Omental fat pad (tissue), 4 donors: ENCODE results near the gene MOV10L1. TPM values are rescaled to one million over a fixed set of nuclear protein-coding genes. Genes with fewer than 3 reads are reported as not detected.

Experiments used
- ATAC-seq: fragments of 150-250 bp; one replicate; pipeline ENCODE4 v1.9.1; 2016; ENCODE audit warnings: mild to moderate bottlenecking, moderate library complexity; ENCODE audit not compliant: low FRiP score
- DNase-seq: peaks from one replicate; pipeline ENCODE4 v3.0.0-alpha.2; 2019; ENCODE audit warnings: low spot score
- total RNA-seq, 4 donors: library from RNA; depleted of rRNA; stranded (reverse); fragments of >200 nt; gene quantifications; one replicate each; pipeline ENCODE4 v1.1.0, GENCODE V29; 2016
- TF ChIP-seq, protein P1 (sequence below), 3 donors: fragments of 450-650 bp; IDR thresholded peaks; one replicate each; pipeline ENCODE4 v1.5.1; 2016 to 2017; ENCODE audit warnings: antibody characterized with exemption in 3 of 3, mild to moderate bottlenecking in 3 of 3, moderate library complexity in 2 of 3

MOV10L1 gene
- total RNA-seq: 1 to 10 TPM in 2 of 4 donors, under 1 TPM in 2; 0.36 to 2.5 (median 0.97) TPM

GRCh38 chr22:50089682-50090411 lies at the start of gene MOV10L1:
MOV10L1 (plus strand) TSS chr22:50090006; CDS start chr22:50090089, 83 bp downstream.
- DNase-seq (no peak), ATAC-seq (no peak)
- TF ChIP-seq, protein P1, sequence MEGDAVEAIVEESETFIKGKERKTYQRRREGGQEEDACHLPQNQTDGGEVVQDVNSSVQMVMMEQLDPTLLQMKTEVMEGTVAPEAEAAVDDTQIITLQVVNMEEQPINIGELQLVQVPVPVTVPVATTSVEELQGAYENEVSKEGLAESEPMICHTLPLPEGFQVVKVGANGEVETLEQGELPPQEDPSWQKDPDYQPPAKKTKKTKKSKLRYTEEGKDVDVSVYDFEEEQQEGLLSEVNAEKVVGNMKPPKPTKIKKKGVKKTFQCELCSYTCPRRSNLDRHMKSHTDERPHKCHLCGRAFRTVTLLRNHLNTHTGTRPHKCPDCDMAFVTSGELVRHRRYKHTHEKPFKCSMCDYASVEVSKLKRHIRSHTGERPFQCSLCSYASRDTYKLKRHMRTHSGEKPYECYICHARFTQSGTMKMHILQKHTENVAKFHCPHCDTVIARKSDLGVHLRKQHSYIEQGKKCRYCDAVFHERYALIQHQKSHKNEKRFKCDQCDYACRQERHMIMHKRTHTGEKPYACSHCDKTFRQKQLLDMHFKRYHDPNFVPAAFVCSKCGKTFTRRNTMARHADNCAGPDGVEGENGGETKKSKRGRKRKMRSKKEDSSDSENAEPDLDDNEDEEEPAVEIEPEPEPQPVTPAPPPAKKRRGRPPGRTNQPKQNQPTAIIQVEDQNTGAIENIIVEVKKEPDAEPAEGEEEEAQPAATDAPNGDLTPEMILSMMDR (IDR thresholded peaks at IDR 0.05): no peak

DNA sequence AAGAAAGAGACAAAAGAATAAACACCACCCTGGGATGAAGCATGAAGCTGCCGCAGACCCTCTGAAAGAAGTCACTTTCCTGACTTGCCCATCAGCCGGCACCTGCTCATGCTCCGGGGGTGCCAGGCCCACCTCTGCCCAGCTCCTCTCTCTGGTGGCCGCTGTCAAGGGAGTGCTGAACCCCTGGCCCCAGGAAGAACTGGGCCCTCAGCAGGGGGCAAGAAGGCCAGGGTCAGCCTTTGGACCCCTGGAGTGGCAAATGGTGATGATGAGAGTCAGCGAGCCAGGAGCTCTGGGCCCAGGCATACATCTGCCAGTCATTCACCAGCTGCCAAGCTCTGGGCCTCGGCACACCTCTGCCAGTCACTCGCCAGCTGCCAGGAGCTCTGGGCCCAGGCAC lies 49.1 kb upstream of the MOV10L1 start:
- DNase-seq (no peak), ATAC-seq (no peak)
- TF ChIP-seq, protein P1 (IDR thresholded peaks at IDR 0.05): no peak

DNA sequence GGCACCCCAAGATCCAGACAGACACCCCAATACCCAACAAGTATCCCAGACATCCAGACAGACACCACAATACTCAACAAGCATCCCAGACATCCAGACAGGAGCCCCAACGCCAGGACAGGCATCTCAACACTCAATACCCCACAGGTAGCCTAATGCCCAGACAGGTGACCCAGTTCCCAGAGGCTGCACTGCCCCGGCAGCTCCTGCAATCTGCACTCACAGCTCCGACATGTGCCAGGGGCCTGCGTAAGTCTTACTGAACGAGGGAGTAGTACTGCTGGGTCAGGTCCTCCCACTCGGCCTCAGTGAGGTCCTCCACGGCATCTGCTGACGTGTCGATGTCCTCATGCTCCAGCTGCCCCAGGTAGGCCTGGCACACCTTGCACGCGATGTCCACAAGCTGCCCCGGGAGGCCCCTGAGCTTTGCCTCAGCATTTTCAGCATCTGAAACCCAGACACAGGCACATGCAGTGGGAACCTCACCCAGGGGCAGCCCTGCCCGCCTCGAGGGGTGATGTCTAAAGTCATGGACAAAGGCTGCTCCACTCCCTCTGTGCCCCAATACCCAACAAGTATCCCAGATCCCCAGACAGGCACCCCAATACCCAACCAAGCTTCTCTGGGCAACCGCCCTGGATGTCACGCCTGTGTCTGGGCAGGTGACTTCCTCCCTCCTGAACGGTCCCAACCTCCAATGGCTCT lies 48.3 kb upstream of the MOV10L1 start:
- TF ChIP-seq, protein P1 (IDR thresholded peaks at IDR 0.05): no peak
- ATAC-seq (no peak), DNase-seq (no peak)

DNA sequence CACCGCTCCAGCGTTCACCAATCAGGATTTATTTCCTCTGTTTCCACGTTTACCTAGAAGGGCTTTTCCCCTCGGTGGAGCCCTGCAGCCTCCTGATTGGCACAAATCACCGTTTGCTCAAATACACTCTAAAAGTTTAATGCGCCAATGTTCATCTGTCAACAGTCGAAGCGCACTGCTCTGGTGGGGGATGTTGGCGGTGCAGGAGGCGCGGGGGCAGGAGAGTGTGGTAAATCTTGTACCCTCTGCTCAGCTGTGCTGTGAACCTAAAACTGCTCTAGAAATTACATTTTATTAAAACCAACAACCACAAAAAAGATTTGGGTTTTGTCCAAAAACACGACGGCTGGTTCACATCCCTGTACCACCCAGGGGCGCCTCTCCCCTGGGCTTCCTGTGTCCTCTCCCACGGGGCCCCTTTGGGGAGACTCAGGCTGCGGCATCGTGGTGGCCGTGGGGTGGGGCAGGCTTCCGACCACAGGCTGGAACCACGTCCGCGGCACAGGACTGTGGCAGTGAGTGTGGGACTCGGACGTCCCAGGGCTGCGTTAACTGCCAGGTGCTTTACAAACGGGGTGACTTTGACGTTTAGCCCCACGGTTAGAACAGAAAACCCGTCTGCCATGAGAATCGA lies 45.2 kb upstream of the MOV10L1 start:
- no peak for ATAC-seq
- TF ChIP-seq, protein P1 (IDR thresholded peaks at IDR 0.05): no peak
- no peak for DNase-seq

GRCh38 chr22:50045211-50046018 lies 44.4 kb upstream of the MOV10L1 start:
- DNase-seq: no peak
- TF ChIP-seq, protein P1 (IDR thresholded peaks at IDR 0.05): no peak
- ATAC-seq: no peak

GRCh38 chr22:50046019-50046415 lies 43.8 kb upstream of the MOV10L1 start:
- DNase-seq (no peak), ATAC-seq (no peak)
- TF ChIP-seq, protein P1 (IDR thresholded peaks at IDR 0.05): no peak
